Measurements from ENCODE around the gene ZBTB26. TPM values are rescaled to one million over a fixed set of nuclear protein-coding genes. Genes with fewer than 3 reads are reported as not detected.

Gene ZBTB26
- total RNA-seq, 1 experiment from 2014 or later = 4.5 TPM

- ChIA-PET CTCF (no interaction called here), POLR2A (no interaction called here)
- no peak for DNase-seq (ENCODE audit: low read depth, low spot score)
- Histone ChIP-seq H3K4me1 (ENCODE audit: control insufficient read depth, insufficient read depth, low read length) (no peaks in the 10 kb centered on the region; the same call in 1 of the 2 replicates), H3K9me3 (ENCODE audit: control insufficient read depth, insufficient read depth, low read depth, low read length) (no peaks in the 10 kb centered on the region), H3K4me3 (ENCODE audit: low read depth in 2 of 2, low read length in 2 of 2) (no peak overlapping the region), H3K27me3 (ENCODE audit: control insufficient read depth, insufficient read depth, low read length) (no peaks in the 10 kb centered on the region), H3K27ac (ENCODE audit: low read length) (no peak overlapping the region), H3K36me3 (ENCODE audit: control insufficient read depth, insufficient read depth, low read length) (peaks cover 11% of the 10 kb centered on the region)
- BruUV-seq (replicated peaks) = no TSS peak
- intact Hi-C loops (cut with micrococcal nuclease; ENCODE audit: unreplicated experiment) = no loop called here
- in situ Hi-C loops (cut with HindIII; ENCODE audit: low pct_unique_long_range_greater_than_20kb, low sequenced_read_pairs) = no loop called here
- no peak for TF ChIP-seq TCF7L2 (IDR thresholded peaks at IDR 0.05; ENCODE audit: low read depth, low read length)
- no peak for TF ChIP-seq REST (IDR thresholded peaks at IDR 0.05; ENCODE audit: insufficient read depth in 1 of 2, low read depth in 2 of 2, low read length in 1 of 2)
- TF ChIP-seq POLR2AphosphoS5 (IDR thresholded peaks at IDR 0.05; ENCODE audit: low read depth, low read length) = no peak
- TF ChIP-seq CTCF (IDR thresholded peaks at IDR 0.05) = no peak
- no peak for TF ChIP-seq SIN3A (IDR thresholded peaks at IDR 0.05; ENCODE audit: borderline replicate concordance, insufficient read depth, low read depth, low read length)
- ATAC-seq = no peak
These were observed 5.6 kb upstream of the ZBTB26 start for GRCh38 chr9:122936883-122937282.

GRCh38 chr9:122936464-122936863 is 5.2 kb upstream of the ZBTB26 start:
- H3K27ac ChIP-seq (ENCODE audit: low read length) = no peak overlapping the region
- in situ Hi-C loops (cut with HindIII; ENCODE audit: low pct_unique_long_range_greater_than_20kb, low sequenced_read_pairs) (no loop called here), intact Hi-C loops (cut with micrococcal nuclease; ENCODE audit: unreplicated experiment) (no loop called here)
- H3K27me3 ChIP-seq (ENCODE audit: control insufficient read depth, insufficient read depth, low read length) = no peaks in the 10 kb centered on the region
- no peak for DNase-seq (ENCODE audit: low read depth, low spot score)
- no peak overlapping the region for H3K4me3 ChIP-seq (ENCODE audit: low read depth in 2 of 2, low read length in 2 of 2)
- H3K4me1 ChIP-seq (ENCODE audit: control insufficient read depth, insufficient read depth, low read length) = no peaks in the 10 kb centered on the region
- no peak for TF ChIP-seq REST (IDR thresholded peaks at IDR 0.05; ENCODE audit: insufficient read depth in 1 of 2, low read depth in 2 of 2, low read length in 1 of 2)
- TF ChIP-seq SIN3A (IDR thresholded peaks at IDR 0.05; ENCODE audit: borderline replicate concordance, insufficient read depth, low read depth, low read length) = no peak
- TSS peak; percentile 12 for BruUV-seq (replicated peaks)
- no peak for ATAC-seq
- H3K9me3 ChIP-seq (ENCODE audit: control insufficient read depth, insufficient read depth, low read depth, low read length) = no peaks in the 10 kb centered on the region
- peaks cover 9% of the 10 kb centered on the region for H3K36me3 ChIP-seq (ENCODE audit: control insufficient read depth, insufficient read depth, low read length)
- CTCF ChIA-PET = no interaction called here
- POLR2A ChIA-PET = no interaction called here
